GM23338 (cell line): ENCODE data around the gene ENTHD1.

Experiments used
- CREB1 ChIP-seq: fragments of 250-450 bp; sonication (Bioruptor Pico); IDR thresholded peaks from 2 replicates; pipeline ENCODE4 v1.5.0; 2020; ENCODE audit warnings: low read depth, mild to moderate bottlenecking, moderate library complexity
- EZH2 ChIP-seq: fragments of 200-600 bp; sonication (generic); IDR thresholded peaks from one replicate; pipeline ENCODE4 v1.8.0; 2017; ENCODE audit warnings: antibody characterized with exemption, mild to moderate bottlenecking, low read depth; ENCODE audit not compliant: unreplicated experiment
- EZH2phosphoT487 ChIP-seq: fragments of 200-600 bp; sonication (generic); IDR thresholded peaks from one replicate; pipeline ENCODE4 v1.8.1; 2018; ENCODE audit warnings: antibody characterized with exemption; ENCODE audit not compliant: unreplicated experiment
- JUNB ChIP-seq: IDR thresholded peaks from one replicate; pipeline ENCODE4 v1.6.1; 2016; ENCODE audit warnings: antibody characterized with exemption; ENCODE audit not compliant: unreplicated experiment
- POLR2AphosphoS5 ChIP-seq: IDR thresholded peaks from 2 replicates; pipeline ENCODE4 v1.6.1; 2016; ENCODE audit warnings: antibody characterized with exemption, low read depth
- TF ChIP-seq, protein P1 (sequence below), 2 experiments: fragments of 200-600 bp in 1 of 2; sonication (generic) in 1 of 2; conservative IDR thresholded peaks; 2 replicates each; pipeline versions ENCODE4 v1.5.1 to v1.6.1; 2016 to 2017; ENCODE audit warnings: antibody characterized with exemption in 2 of 2, low read depth in 2 of 2, mild to moderate bottlenecking in 2 of 2, moderate library complexity in 1 of 2
- TF ChIP-seq, protein P2 (sequence below): IDR thresholded peaks from 2 replicates; pipeline ENCODE4 v1.6.1; 2016; ENCODE audit warnings: antibody characterized with exemption
- TF ChIP-seq, protein P3 (sequence below): fragments of 250-450 bp; sonication (Bioruptor Pico); IDR thresholded peaks from 2 replicates; pipeline ENCODE4 v1.5.0; 2020; ENCODE audit warnings: mild to moderate bottlenecking, moderate library complexity
- TF ChIP-seq, protein P4 (sequence below): IDR thresholded peaks from one replicate; pipeline ENCODE4 v1.6.1; 2018; ENCODE audit warnings: antibody characterized with exemption; ENCODE audit not compliant: unreplicated experiment

DNA sequence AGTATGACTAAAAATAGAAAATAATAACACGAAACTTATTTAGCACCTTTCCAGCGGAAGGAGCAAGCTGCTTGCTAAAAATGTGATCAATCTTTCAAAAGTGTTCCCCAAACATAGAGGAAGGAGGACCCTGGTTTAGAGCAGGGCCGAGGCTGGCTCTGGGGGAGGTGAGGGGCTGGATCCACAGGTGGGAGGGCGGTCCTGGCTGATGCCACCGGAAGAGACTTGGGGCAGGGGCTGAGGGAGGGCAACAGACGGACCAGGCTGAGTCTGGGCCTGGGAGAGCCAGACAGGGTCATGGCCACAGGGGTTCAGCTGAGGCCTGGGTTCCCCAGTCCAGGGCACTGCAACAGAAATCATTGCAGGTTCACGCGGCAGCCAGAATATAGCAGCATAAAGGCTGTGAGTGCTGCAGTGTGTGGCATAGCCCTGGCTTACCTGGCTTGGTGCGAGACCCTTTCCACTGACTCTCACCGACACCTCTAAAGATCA is 179.7 kb downstream of the ENTHD1 start:
- TF ChIP-seq, protein P1, sequence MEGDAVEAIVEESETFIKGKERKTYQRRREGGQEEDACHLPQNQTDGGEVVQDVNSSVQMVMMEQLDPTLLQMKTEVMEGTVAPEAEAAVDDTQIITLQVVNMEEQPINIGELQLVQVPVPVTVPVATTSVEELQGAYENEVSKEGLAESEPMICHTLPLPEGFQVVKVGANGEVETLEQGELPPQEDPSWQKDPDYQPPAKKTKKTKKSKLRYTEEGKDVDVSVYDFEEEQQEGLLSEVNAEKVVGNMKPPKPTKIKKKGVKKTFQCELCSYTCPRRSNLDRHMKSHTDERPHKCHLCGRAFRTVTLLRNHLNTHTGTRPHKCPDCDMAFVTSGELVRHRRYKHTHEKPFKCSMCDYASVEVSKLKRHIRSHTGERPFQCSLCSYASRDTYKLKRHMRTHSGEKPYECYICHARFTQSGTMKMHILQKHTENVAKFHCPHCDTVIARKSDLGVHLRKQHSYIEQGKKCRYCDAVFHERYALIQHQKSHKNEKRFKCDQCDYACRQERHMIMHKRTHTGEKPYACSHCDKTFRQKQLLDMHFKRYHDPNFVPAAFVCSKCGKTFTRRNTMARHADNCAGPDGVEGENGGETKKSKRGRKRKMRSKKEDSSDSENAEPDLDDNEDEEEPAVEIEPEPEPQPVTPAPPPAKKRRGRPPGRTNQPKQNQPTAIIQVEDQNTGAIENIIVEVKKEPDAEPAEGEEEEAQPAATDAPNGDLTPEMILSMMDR (conservative IDR thresholded peaks at IDR 0.05; ENCODE audit: low read depth in 2 of 2), result no peak
- no peak for TF ChIP-seq EZH2phosphoT487
- no peak for TF ChIP-seq EZH2
- TF ChIP-seq POLR2AphosphoS5, result no peak
- TF ChIP-seq CREB1, result no peak
- TF ChIP-seq, protein P2, sequence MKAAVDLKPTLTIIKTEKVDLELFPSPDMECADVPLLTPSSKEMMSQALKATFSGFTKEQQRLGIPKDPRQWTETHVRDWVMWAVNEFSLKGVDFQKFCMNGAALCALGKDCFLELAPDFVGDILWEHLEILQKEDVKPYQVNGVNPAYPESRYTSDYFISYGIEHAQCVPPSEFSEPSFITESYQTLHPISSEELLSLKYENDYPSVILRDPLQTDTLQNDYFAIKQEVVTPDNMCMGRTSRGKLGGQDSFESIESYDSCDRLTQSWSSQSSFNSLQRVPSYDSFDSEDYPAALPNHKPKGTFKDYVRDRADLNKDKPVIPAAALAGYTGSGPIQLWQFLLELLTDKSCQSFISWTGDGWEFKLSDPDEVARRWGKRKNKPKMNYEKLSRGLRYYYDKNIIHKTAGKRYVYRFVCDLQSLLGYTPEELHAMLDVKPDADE, result no peak
- TF ChIP-seq, protein P3, sequence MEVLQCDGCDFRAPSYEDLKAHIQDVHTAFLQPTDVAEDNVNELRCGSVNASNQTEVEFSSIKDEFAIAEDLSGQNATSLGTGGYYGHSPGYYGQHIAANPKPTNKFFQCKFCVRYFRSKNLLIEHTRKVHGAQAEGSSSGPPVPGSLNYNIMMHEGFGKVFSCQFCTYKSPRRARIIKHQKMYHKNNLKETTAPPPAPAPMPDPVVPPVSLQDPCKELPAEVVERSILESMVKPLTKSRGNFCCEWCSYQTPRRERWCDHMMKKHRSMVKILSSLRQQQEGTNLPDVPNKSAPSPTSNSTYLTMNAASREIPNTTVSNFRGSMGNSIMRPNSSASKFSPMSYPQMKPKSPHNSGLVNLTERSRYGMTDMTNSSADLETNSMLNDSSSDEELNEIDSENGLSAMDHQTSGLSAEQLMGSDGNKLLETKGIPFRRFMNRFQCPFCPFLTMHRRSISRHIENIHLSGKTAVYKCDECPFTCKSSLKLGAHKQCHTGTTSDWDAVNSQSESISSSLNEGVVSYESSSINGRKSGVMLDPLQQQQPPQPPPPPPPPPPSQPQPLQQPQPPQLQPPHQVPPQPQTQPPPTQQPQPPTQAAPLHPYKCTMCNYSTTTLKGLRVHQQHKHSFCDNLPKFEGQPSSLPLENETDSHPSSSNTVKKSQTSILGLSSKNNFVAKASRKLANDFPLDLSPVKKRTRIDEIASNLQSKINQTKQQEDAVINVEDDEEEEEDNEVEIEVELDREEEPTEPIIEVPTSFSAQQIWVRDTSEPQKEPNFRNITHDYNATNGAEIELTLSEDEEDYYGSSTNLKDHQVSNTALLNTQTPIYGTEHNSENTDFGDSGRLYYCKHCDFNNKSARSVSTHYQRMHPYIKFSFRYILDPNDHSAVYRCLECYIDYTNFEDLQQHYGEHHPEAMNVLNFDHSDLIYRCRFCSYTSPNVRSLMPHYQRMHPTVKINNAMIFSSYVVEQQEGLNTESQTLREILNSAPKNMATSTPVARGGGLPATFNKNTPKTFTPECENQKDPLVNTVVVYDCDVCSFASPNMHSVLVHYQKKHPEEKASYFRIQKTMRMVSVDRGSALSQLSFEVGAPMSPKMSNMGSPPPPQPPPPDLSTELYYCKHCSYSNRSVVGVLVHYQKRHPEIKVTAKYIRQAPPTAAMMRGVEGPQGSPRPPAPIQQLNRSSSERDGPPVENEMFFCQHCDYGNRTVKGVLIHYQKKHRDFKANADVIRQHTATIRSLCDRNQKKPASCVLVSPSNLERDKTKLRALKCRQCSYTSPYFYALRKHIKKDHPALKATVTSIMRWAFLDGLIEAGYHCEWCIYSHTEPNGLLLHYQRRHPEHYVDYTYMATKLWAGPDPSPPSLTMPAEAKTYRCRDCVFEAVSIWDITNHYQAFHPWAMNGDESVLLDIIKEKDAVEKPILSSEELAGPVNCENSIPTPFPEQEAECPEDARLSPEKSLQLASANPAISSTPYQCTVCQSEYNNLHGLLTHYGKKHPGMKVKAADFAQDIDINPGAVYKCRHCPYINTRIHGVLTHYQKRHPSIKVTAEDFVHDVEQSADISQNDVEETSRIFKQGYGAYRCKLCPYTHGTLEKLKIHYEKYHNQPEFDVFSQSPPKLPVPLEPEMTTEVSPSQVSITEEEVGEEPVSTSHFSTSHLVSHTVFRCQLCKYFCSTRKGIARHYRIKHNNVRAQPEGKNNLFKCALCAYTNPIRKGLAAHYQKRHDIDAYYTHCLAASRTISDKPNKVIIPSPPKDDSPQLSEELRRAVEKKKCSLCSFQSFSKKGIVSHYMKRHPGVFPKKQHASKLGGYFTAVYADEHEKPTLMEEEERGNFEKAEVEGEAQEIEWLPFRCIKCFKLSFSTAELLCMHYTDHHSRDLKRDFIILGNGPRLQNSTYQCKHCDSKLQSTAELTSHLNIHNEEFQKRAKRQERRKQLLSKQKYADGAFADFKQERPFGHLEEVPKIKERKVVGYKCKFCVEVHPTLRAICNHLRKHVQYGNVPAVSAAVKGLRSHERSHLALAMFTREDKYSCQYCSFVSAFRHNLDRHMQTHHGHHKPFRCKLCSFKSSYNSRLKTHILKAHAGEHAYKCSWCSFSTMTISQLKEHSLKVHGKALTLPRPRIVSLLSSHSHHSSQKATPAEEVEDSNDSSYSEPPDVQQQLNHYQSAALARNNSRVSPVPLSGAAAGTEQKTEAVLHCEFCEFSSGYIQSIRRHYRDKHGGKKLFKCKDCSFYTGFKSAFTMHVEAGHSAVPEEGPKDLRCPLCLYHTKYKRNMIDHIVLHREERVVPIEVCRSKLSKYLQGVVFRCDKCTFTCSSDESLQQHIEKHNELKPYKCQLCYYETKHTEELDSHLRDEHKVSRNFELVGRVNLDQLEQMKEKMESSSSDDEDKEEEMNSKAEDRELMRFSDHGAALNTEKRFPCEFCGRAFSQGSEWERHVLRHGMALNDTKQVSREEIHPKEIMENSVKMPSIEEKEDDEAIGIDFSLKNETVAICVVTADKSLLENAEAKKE (CRISPR knock-in tag), result no peak
- TF ChIP-seq JUNB, result no peak
- TF ChIP-seq, protein P4, sequence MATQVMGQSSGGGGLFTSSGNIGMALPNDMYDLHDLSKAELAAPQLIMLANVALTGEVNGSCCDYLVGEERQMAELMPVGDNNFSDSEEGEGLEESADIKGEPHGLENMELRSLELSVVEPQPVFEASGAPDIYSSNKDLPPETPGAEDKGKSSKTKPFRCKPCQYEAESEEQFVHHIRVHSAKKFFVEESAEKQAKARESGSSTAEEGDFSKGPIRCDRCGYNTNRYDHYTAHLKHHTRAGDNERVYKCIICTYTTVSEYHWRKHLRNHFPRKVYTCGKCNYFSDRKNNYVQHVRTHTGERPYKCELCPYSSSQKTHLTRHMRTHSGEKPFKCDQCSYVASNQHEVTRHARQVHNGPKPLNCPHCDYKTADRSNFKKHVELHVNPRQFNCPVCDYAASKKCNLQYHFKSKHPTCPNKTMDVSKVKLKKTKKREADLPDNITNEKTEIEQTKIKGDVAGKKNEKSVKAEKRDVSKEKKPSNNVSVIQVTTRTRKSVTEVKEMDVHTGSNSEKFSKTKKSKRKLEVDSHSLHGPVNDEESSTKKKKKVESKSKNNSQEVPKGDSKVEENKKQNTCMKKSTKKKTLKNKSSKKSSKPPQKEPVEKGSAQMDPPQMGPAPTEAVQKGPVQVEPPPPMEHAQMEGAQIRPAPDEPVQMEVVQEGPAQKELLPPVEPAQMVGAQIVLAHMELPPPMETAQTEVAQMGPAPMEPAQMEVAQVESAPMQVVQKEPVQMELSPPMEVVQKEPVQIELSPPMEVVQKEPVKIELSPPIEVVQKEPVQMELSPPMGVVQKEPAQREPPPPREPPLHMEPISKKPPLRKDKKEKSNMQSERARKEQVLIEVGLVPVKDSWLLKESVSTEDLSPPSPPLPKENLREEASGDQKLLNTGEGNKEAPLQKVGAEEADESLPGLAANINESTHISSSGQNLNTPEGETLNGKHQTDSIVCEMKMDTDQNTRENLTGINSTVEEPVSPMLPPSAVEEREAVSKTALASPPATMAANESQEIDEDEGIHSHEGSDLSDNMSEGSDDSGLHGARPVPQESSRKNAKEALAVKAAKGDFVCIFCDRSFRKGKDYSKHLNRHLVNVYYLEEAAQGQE, result no peak
